A549 (cell line): ENCODE data around the gene SMIM32. TPM values are rescaled to one million over a fixed set of nuclear protein-coding genes. Genes with fewer than 3 reads are reported as not detected.

Source experiments
- ATAC-seq, 2 experiments: fragments of 200-7000 bp in 1 of 2; fragments of >200 bp in 1 of 2; cut with Nextera tagmentation in 1 of 2; cut with Tn5 transposase in 1 of 2; 3 replicates each; pipeline versions ENCODE4 v1.8.0 to v1.9.1; 2018 to 2020; ENCODE audit warnings: mild to moderate bottlenecking in 1 of 2, moderate library complexity in 1 of 2
- CTCF ChIA-PET: fragments of 300-600 bp; sonication (Branson Sonifier 250); formaldehyde crosslinking; extraction: SDS; loops from one replicate; lab custom pipeline; 2021; ENCODE audit warnings: antibody characterized with exemption, inconsistent platforms; lab: Yijun Ruan, JAX
- POLR2A ChIA-PET: fragments of 350-600 bp; formaldehyde crosslinking; extraction: SDS; loops from one replicate; lab custom pipeline; 2021; ENCODE audit warnings: antibody characterized with exemption, inconsistent platforms; lab: Yijun Ruan, JAX
- DNase-seq, 2 experiments: peaks; one replicate each; pipeline versions ENCODE4 v3.0.0 to v3.0.0-alpha.2; 2011 to 2016; ENCODE audit warnings: low read depth in 1 of 2, low spot score in 1 of 2
- FAIRE-seq: peaks from 2 replicates; lab custom pipeline; 2011; peaks lifted over from hg19 to GRCh38; lab: Jason Lieb, UNC
- H3K27ac ChIP-seq, 2 experiments: fragments of >200 bp; sonication (Bioruptor Twin); formaldehyde crosslinking; 3 replicates each; pipeline ENCODE4 v1.5.1; 2016 to 2017
- H3K4me1 ChIP-seq: fragments of >200 bp; sonication (Bioruptor Twin); formaldehyde crosslinking; 3 replicates; pipeline ENCODE4 v1.6.1; 2016
- H3K4me2 ChIP-seq: fragments of >200 bp; sonication (Bioruptor Twin); formaldehyde crosslinking; 3 replicates; pipeline ENCODE4 v1.6.1; 2016
- H3K4me3 ChIP-seq: fragments of >200 bp; sonication (Bioruptor Twin); formaldehyde crosslinking; 3 replicates; pipeline ENCODE4 v1.5.1; 2016
- H3K9me3 ChIP-seq: fragments of >200 bp; sonication (Bioruptor Twin); formaldehyde crosslinking; 3 replicates; pipeline ENCODE4 v1.6.1; 2016
- BCL3 ChIP-seq: fragments of >200 bp; sonication (Bioruptor Twin); formaldehyde crosslinking; IDR thresholded peaks from 3 replicates; pipeline ENCODE4 v1.6.1; 2016
- BHLHE40 ChIP-seq: IDR thresholded peaks from 2 replicates; pipeline ENCODE4 v1.6.1; 2012; ENCODE audit warnings: low read depth, low read length, inconsistent platforms
- CHD2 ChIP-seq: fragments of 150-350 bp; IDR thresholded peaks from 2 replicates; pipeline ENCODE4 v1.6.1; 2014; ENCODE audit warnings: low read length; ENCODE audit not compliant: partially characterized antibody
- CHD4 ChIP-seq: fragments of 200-600 bp; sonication (generic); IDR thresholded peaks from 2 replicates; pipeline ENCODE4 v1.6.1; 2016; ENCODE audit warnings: antibody characterized with exemption, mild to moderate bottlenecking, borderline replicate concordance
- CTCF ChIP-seq: fragments of >200 bp; sonication (Bioruptor Twin); formaldehyde crosslinking; IDR thresholded peaks from 3 replicates; pipeline ENCODE4 v1.5.1; 2016
- EHF ChIP-seq: fragments of 250-450 bp; sonication (Bioruptor Pico); IDR thresholded peaks from 2 replicates; pipeline ENCODE4 v1.5.0; 2020; ENCODE audit warnings: mild to moderate bottlenecking
- FOSL2 ChIP-seq, 2 experiments: fragments of 450-650 bp in 1 of 2; fragments of >200 bp in 1 of 2; sonication (Bioruptor Twin) in 1 of 2; formaldehyde crosslinking; IDR thresholded peaks; 2 replicates each; pipeline versions ENCODE4 v1.5.0 to v1.6.1; 2016 to 2020; ENCODE audit warnings: mild to moderate bottlenecking in 1 of 2, moderate library complexity in 1 of 2
- HEYL ChIP-seq: fragments of 250-450 bp; sonication (Bioruptor Pico); IDR thresholded peaks from 2 replicates; pipeline ENCODE4 v1.8.0; 2021; ENCODE audit warnings: mild to moderate bottlenecking, moderate library complexity
- HOXB13 ChIP-seq: fragments of 250-450 bp; sonication (Bioruptor Pico); IDR thresholded peaks from 2 replicates; pipeline ENCODE4 v1.5.0; 2020; ENCODE audit warnings: low read depth, mild to moderate bottlenecking, moderate library complexity
- HOXB5 ChIP-seq: fragments of 250-450 bp; sonication (Bioruptor Pico); IDR thresholded peaks from 2 replicates; pipeline ENCODE4 v1.5.0; 2020; ENCODE audit warnings: mild to moderate bottlenecking, moderate library complexity
- JUN ChIP-seq, 2 experiments: fragments of >200 bp; sonication (Bioruptor Twin); formaldehyde crosslinking; IDR thresholded peaks; 2 replicates in 1 of 2; 3 replicates in 1 of 2; pipeline ENCODE4 v1.6.1; 2016 to 2017
- JUNB ChIP-seq: fragments of >200 bp; sonication (Bioruptor Twin); formaldehyde crosslinking; IDR thresholded peaks from 2 replicates; pipeline ENCODE4 v1.6.1; 2016
- KDM5A ChIP-seq: fragments of 200-600 bp; sonication (generic); IDR thresholded peaks from 2 replicates; pipeline ENCODE4 v1.6.1; 2016; ENCODE audit warnings: antibody characterized with exemption, mild to moderate bottlenecking
- MAFK ChIP-seq: fragments of 450-650 bp; IDR thresholded peaks from 2 replicates; pipeline ENCODE4 v1.6.1; 2014; ENCODE audit not compliant: partially characterized antibody
- MAZ ChIP-seq: fragments of 150-350 bp; IDR thresholded peaks from 2 replicates; pipeline ENCODE4 v1.6.1; 2014; ENCODE audit warnings: antibody characterized with exemption, low read depth, low read length, borderline replicate concordance
- PHF8 ChIP-seq: fragments of 200-600 bp; sonication (generic); IDR thresholded peaks from 2 replicates; pipeline ENCODE4 v1.6.1; 2016; ENCODE audit warnings: low read depth, mild to moderate bottlenecking, antibody characterized with exemption, moderate library complexity, borderline replicate concordance
- RCOR1 ChIP-seq: fragments of 150-350 bp; IDR thresholded peaks from 2 replicates; pipeline ENCODE4 v1.6.1; 2014; ENCODE audit warnings: antibody characterized with exemption, low read length, low read depth
- RFX5 ChIP-seq: fragments of 450-650 bp; IDR thresholded peaks from 2 replicates; pipeline ENCODE4 v1.7.1; 2014; ENCODE audit warnings: antibody characterized with exemption, mild to moderate bottlenecking, moderate library complexity
- RNF2 ChIP-seq: fragments of 200-600 bp; sonication (generic); IDR thresholded peaks from 2 replicates; pipeline ENCODE4 v1.6.1; 2016; ENCODE audit warnings: low read depth, mild to moderate bottlenecking, antibody characterized with exemption, moderate library complexity, borderline replicate concordance
- USF2 ChIP-seq: fragments of 450-650 bp; IDR thresholded peaks from 2 replicates; pipeline ENCODE4 v1.6.1; 2014; ENCODE audit warnings: antibody characterized with exemption
- ZC3H11A ChIP-seq: fragments of 450-650 bp; IDR thresholded peaks from 2 replicates; pipeline ENCODE4 v1.6.1; 2014; ENCODE audit warnings: antibody characterized with exemption, mild to moderate bottlenecking
- ZFP36 ChIP-seq: fragments of 450-650 bp; IDR thresholded peaks from 2 replicates; pipeline ENCODE4 v1.6.1; 2014; ENCODE audit warnings: borderline replicate concordance; ENCODE audit not compliant: partially characterized antibody
- ZSCAN20 ChIP-seq: fragments of 250-450 bp; sonication (Bioruptor Pico); IDR thresholded peaks from 2 replicates; pipeline ENCODE4 v1.8.0; 2022; ENCODE audit warnings: mild to moderate bottlenecking, moderate library complexity
- WGBS: methylation state at CpG from one replicate; pipeline ENCODE4 v1.1.6; 2017; ENCODE audit errors: missing lambda C conversion rate; 5-methylcytosine and 5-hydroxymethylcytosine counted together
- polyA plus RNA-seq, 4 experiments: library from polyadenylated mRNA; depleted of rRNA in 3 of 4; stranded (reverse); fragments of >200 nt; fragmentation: RNase III in 1 of 4; extraction: RNeasy Plus Mini Kit Qiagen cat#74134 plus additional on column Dnase treatment in 1 of 4; gene quantifications; 2 replicates in 3 of 4; 3 replicates in 1 of 4; pipeline ENCODE4 v1.2.3, GENCODE V29; 2011 to 2017
- TF ChIP-seq, protein P1 (sequence below): IDR thresholded peaks from 2 replicates; pipeline ENCODE4 v1.6.1; 2012

Gene SMIM32
- polyA plus RNA-seq, 2 of the 4 experiments (the other 2 are of a cell fraction) = not detected

DNA sequence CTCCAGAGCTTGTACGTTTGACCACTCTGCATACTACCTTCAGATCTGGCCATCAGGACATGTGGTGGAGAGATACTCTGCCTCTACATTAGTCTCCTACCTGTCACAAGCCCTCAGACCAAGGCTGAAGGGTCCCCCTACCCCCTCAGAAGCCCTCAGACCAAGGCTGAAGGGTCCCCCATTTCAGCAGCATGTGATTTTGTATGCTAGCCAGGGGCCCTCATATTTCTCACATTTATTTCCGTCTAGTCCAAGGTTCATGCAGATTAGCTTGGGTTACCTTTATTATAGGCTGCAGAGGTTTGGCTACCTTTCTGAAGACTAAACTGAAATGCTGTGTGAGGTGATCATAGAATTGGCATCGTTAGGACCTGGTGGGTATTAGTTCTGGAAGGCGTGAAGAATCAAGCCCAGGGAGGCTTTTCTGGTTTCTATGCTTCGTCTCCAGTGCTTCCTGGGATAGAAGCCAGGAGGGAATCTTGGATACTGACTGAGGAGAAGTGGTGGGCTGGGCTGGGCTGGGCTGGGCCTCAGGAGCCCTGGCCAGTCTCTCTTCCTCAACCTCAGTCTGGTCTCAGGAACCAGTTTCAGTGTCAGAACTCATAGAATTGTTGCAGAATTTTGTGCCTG is 2.8 kb downstream of the SMIM32 start:
- CTCF ChIA-PET = interaction anchor here (0.8 to 2.7 kb wide), 2 partner anchors 16 to 108 kb away, joined by 3 to 13 read pairs; no protein-coding TSS in a partner anchor
- FAIRE-seq = no peak

DNA sequence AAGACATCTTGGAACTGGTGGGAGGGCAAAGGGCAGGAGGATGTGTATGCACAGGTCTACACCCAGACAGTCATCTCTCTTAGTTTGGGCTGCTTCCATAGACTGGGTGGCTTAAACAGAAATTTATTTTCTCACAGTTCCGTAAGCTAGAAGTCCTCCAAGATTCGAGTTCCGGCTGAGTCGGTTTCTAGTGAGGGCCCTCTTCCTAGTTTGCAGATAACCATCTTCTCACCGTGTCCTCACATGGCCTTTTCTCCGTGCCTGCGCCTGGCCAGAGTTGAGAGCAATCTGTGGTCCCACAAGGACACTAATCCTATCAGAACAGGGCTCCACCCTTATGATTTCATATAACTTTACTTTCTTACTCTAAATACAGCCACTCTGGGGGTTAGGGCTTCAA is 4.1 kb downstream of the SMIM32 start:
- no peaks in the 10 kb centered on the region for H3K9me3 ChIP-seq
- WGBS = 98% methylated on average over 7 of the region's 7 CpGs
- CTCF ChIA-PET = interaction anchor here (1.2 to 2.7 kb wide), 2 partner anchors 15 to 16 kb away, joined by 4 to 13 read pairs; no protein-coding TSS in a partner anchor
- H3K4me3 ChIP-seq = no peak overlapping the region
- POLR2A ChIA-PET = no interaction called here
- DNase-seq (no peak), FAIRE-seq (no peak), ATAC-seq (no peak)
- no peaks in the 10 kb centered on the region for H3K4me1 ChIP-seq
- TF ChIP-seq PHF8 (no peak), USF2 (no peak), CHD2 (no peak), CTCF (no peak), MAFK (no peak), CHD4 (no peak), HOXB5 (CRISPR knock-in tag) (no peak), JUNB (no peak), JUN (IDR thresholded peaks at IDR 0.05) (no peak), MAZ (no peak), HEYL (CRISPR knock-in tag) (no peak), HOXB13 (CRISPR knock-in tag) (no peak), ZSCAN20 (CRISPR knock-in tag) (no peak), ZC3H11A (no peak), RNF2 (no peak), RCOR1 (no peak)
- TF ChIP-seq, protein P1, sequence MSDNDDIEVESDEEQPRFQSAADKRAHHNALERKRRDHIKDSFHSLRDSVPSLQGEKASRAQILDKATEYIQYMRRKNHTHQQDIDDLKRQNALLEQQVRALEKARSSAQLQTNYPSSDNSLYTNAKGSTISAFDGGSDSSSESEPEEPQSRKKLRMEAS = no peak
- H3K4me2 ChIP-seq = no peak overlapping the region
- H3K27ac ChIP-seq = no peak overlapping the region

More for the DNA sequence above, 2.8 kb downstream of the SMIM32 start:
- Histone ChIP-seq H3K4me3 (no peak overlapping the region), H3K27ac (no peak overlapping the region), H3K4me1 (no peaks in the 10 kb centered on the region), H3K4me2 (no peak overlapping the region), H3K9me3 (no peaks in the 10 kb centered on the region)
- no peak for TF ChIP-seq RCOR1
- TF ChIP-seq EHF (CRISPR knock-in tag) = no peak
- no peak for TF ChIP-seq CHD4
- no peak for TF ChIP-seq KDM5A
- no peak for TF ChIP-seq FOSL2 (IDR thresholded peaks at IDR 0.05)
- no peak for TF ChIP-seq FOSL2 (CRISPR knock-in tag; IDR thresholded peaks at IDR 0.05)
- TF ChIP-seq ZFP36 = no peak
- no peak for TF ChIP-seq RFX5
- no peak for TF ChIP-seq BCL3
- no peak for TF ChIP-seq PHF8
- no peak for TF ChIP-seq BHLHE40
- POLR2A ChIA-PET = no interaction called here
- WGBS = 93% methylated on average over 5 of the region's 5 CpGs
- no peak for DNase-seq
- ATAC-seq = no peak
